ENCODE results near the gene MRPL48.
"Not testable (repeated sequence)": the region's sequence is repeated elsewhere in the genome, so short reads cannot be mapped to it uniquely, and the experiment has no call there.

MRPL48 gene

GRCh38 chr11:73787643-73788558 is at the start of gene MRPL48:
MRPL48 (plus strand) TSS chr11:73787874; CDS start chr11:73787972, 98 bp downstream.
- DNase-seq, result peak; percentile 86

GRCh38 chr11:73743045-73743444 is 44.6 kb upstream of the MRPL48 start:
- DNase-seq, result no peak

GRCh38 chr11:73746701-73747100 is 41.0 kb upstream of the MRPL48 start:
- no peak for DNase-seq

- DNase-seq, result no peak
Observed at GRCh38 chr11:73747762-73748161, 39.9 kb upstream of the MRPL48 start.

GRCh38 chr11:73748300-73748699 is 39.4 kb upstream of the MRPL48 start:
- no peak for DNase-seq

- DNase-seq, result no peak
Observed at GRCh38 chr11:73749118-73749517, 38.6 kb upstream of the MRPL48 start.

- peak; percentile 61 for DNase-seq
Observed at GRCh38 chr11:73750228-73750627, 37.4 kb upstream of the MRPL48 start.

- not testable (repeated sequence) for DNase-seq
Observed at GRCh38 chr11:73750862-73751261, 36.8 kb upstream of the MRPL48 start.

GRCh38 chr11:73752216-73752867 is 35.3 kb upstream of the MRPL48 start:
- no peak for DNase-seq

- no peak for DNase-seq
Observed at GRCh38 chr11:73752903-73753302, 34.8 kb upstream of the MRPL48 start.

GRCh38 chr11:73753938-73754337 is 33.7 kb upstream of the MRPL48 start:
- DNase-seq, result no peak

GRCh38 chr11:73755670-73756069 is 32.0 kb upstream of the MRPL48 start:
- DNase-seq, result no peak

GRCh38 chr11:73757598-73757997 is 30.1 kb upstream of the MRPL48 start:
- DNase-seq, result peak; percentile 67

- no peak for DNase-seq
Observed at GRCh38 chr11:73758451-73758850, 29.2 kb upstream of the MRPL48 start.

GRCh38 chr11:73759610-73760134 is 28.0 kb upstream of the MRPL48 start:
- DNase-seq, result no peak

GRCh38 chr11:73760135-73760678 is 27.5 kb upstream of the MRPL48 start:
- no peak for DNase-seq

GRCh38 chr11:73760679-73761402 is 26.8 kb upstream of the MRPL48 start, which contains the start of gene RAB6A:
RAB6A (minus strand) TSS chr11:73761074; CDS start chr11:73760635, 439 bp downstream.
- DNase-seq, result peak; percentile 100

GRCh38 chr11:73761403-73761945 is 26.2 kb upstream of the MRPL48 start:
- DNase-seq, result peak; percentile 26

- DNase-seq, result no peak
Observed at GRCh38 chr11:73762732-73763131, 24.9 kb upstream of the MRPL48 start.

- no peak for DNase-seq
Observed at GRCh38 chr11:73766763-73767162, 20.9 kb upstream of the MRPL48 start.

- peak; percentile 37 for DNase-seq
Observed at GRCh38 chr11:73770811-73771210, 16.9 kb upstream of the MRPL48 start.

Data from MV-4-11 (cell line).